AG04449 (cell line): ENCODE measurements around the gene ZFHX3.
A peak's percentile ranks its signal among the peaks of the same experiment; 100 is the strongest.

Experiments used
- CTCF ChIA-PET: fragments of 350-600 bp; formaldehyde crosslinking; extraction: SDS; loops from one replicate; lab custom pipeline; 2021; ENCODE audit warnings: antibody characterized with exemption; lab: Yijun Ruan, JAX
- POLR2A ChIA-PET: fragments of 400-600, 350-600 bp; formaldehyde crosslinking; extraction: SDS; loops from one replicate; lab custom pipeline; 2020; ENCODE audit warnings: antibody characterized with exemption, inconsistent platforms; lab: Yijun Ruan, JAX
- DNase-seq: peaks from one replicate; pipeline ENCODE4 v3.0.0-alpha.2; 2010; ENCODE audit warnings: low read depth, low spot score
- H3K4me3 ChIP-seq: 2 replicates; pipeline ENCODE4 v1.5.1; 2011; ENCODE audit warnings: low read depth, mild to moderate bottlenecking, control low read depth, low read length
- CTCF ChIP-seq: IDR thresholded peaks from one replicate; pipeline ENCODE4 v1.5.1; 2011; ENCODE audit warnings: mild to moderate bottlenecking, moderate library complexity, low read length, control low read depth, inconsistent platforms; ENCODE audit not compliant: insufficient read depth; ENCODE audit errors: missing control alignments

Gene ZFHX3

GRCh38 chr16:72856797-72857196, 191.1 kb downstream of the ZFHX3 start:
- peak; percentile 31 for TF ChIP-seq CTCF
- no peak overlapping the region for H3K4me3 ChIP-seq
- POLR2A ChIA-PET, result no interaction called here
- CTCF ChIA-PET, result interaction anchor here (0.6 to 3.0 kb wide), 9 partner anchors 9 to 1022 kb away, joined by 3 to 12 read pairs (median 4); no protein-coding TSS in a partner anchor
- no peak for DNase-seq

GRCh38 chr16:72854267-72854959, 193.5 kb downstream of the ZFHX3 start:
- TF ChIP-seq CTCF, result no peak
- ChIA-PET CTCF (interaction anchor here (0.7 to 1.6 kb wide), 2 partner anchors 22 to 303 kb away, joined by 3 to 6 read pairs; no protein-coding TSS in a partner anchor), POLR2A (no interaction called here)
- DNase-seq, result no peak
- H3K4me3 ChIP-seq, result no peak overlapping the region

- DNase-seq, result no peak
- TF ChIP-seq CTCF, result no peak
- ChIA-PET POLR2A (no interaction called here), CTCF (interaction anchor here (0.7 to 1.6 kb wide), 3 partner anchors 22 to 303 kb away, joined by 3 to 6 read pairs (median 3); no protein-coding TSS in a partner anchor)
- no peak overlapping the region for H3K4me3 ChIP-seq
Observed at GRCh38 chr16:72853575-72854266, 194.2 kb downstream of the ZFHX3 start.

- ChIA-PET POLR2A (no interaction called here), CTCF (interaction anchor here (1.0 to 2.1 kb wide), 3 partner anchors 20 to 1026 kb away, joined by 3 to 5 read pairs (median 3); no protein-coding TSS in a partner anchor)
- no peak overlapping the region for H3K4me3 ChIP-seq
- DNase-seq, result no peak
- TF ChIP-seq CTCF, result no peak
Observed at GRCh38 chr16:72852421-72852820, 195.5 kb downstream of the ZFHX3 start.

GRCh38 chr16:72850853-72851252, 197.1 kb downstream of the ZFHX3 start:
- POLR2A ChIA-PET, result interaction anchor here (0.9 kb wide), 1 partner anchor 26 kb away, joined by 4 read pairs; no protein-coding TSS in a partner anchor

More at GRCh38 chr16:72850853-72851252, 197.1 kb downstream of the ZFHX3 start:
- CTCF ChIA-PET, result interaction anchor here (0.9 to 9.8 kb wide), 4 partner anchors 9 to 363 kb away, joined by 3 to 123 read pairs (median 4); no protein-coding TSS in a partner anchor
- peak; percentile 44 for DNase-seq
- TF ChIP-seq CTCF, result no peak
- no peak overlapping the region for H3K4me3 ChIP-seq
